ENCODE results near the gene GALNT16. TPM values are rescaled to one million over a fixed set of nuclear protein-coding genes. Genes with fewer than 3 reads are reported as not detected.
"Not testable (repeated sequence)": the region's sequence is repeated elsewhere in the genome, so short reads cannot be mapped to it uniquely, and the experiment has no call there.

GALNT16 gene
- not detected for total RNA-seq

DNA sequence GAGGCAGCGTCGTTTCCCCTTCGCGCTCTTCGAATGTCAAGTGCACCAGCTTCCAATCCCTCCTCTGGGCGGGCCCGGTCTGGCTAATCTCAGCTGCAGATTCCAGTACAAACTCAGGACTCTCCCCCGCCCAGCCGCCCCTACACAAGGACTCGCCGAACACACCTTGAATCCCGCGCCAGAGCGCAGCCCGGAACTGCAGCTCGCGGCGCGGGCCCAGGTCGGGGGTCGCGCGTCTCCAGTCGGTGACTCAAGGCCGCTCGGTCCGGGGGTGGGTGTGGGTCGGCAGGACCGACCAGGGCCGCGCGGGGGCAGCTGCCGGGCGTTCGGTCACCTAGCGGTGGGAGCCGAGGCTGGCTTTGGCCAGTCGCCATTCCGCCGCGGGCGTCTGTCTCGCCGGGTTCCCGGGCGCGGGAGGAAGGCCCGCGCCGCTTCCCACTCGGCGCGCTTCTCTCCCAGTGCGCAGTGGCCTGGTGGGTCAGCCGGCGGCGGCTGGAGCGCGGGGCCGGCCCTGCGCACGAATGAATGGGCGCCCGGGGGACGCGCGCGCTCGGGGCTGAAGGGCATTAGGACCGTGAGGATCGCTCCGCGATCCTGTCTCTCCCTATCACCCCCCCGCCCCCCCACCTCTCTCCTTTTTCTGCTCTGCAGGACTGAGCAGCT, at the start of gene GALNT16:
Gene GALNT16, plus strand, starts transcription at position 632 of the 663 bp plus-strand sequence. CDS start 133 bp downstream, outside the sequence.
- CTCF ChIA-PET = no interaction called here
- DNase-seq = no peak
- POLR2A ChIA-PET = no interaction called here

DNA sequence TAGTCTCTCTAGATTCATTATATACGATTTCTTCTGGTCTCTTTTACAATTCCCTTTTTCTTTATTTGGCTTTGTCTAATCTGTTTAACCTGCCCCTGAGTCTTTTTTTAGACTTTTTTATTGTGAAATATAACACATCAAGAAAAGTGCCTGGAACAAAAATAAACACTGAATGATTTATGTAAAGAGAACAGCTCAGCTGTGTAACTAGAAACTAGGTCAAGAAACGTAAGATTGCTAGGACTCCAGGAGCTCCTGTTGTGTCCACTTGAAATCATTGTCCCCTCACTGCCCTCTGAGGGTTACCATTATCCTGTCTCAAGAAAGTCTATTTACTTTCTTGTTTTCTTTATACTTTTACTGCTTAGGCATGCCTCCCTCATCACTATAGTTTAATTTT, 45.6 kb upstream of the GALNT16 start:
- no peaks in the 10 kb centered on the region for H3K27me3 Mint-ChIP-seq
- H3K4me1 Mint-ChIP-seq = peaks cover 2% of the 10 kb centered on the region
- H3K4me3 Mint-ChIP-seq = no peak overlapping the region
- no peak for DNase-seq
- POLR2A ChIA-PET = no interaction called here
- peaks cover 2% of the 10 kb centered on the region for H3K9me3 Mint-ChIP-seq
- peaks cover 10% of the 10 kb centered on the region for H3K36me3 Mint-ChIP-seq (ENCODE audit: low read depth)
- CTCF ChIA-PET = no interaction called here
- H3K27ac Mint-ChIP-seq = no peak overlapping the region

More for the DNA sequence above, at the start of gene GALNT16:
- H3K4me1 Mint-ChIP-seq = peaks cover 6% of the 10 kb centered on the region
- H3K9me3 Mint-ChIP-seq = no peaks in the 10 kb centered on the region
- no peak within 1 kb of the TSS for H3K27ac Mint-ChIP-seq
- H3K27me3 Mint-ChIP-seq = peaks cover 62% of the 10 kb centered on the region
- H3K4me3 Mint-ChIP-seq = peak within 1 kb of the TSS; percentile 47
- no peaks in the 10 kb centered on the region for H3K36me3 Mint-ChIP-seq (ENCODE audit: low read depth)

DNA sequence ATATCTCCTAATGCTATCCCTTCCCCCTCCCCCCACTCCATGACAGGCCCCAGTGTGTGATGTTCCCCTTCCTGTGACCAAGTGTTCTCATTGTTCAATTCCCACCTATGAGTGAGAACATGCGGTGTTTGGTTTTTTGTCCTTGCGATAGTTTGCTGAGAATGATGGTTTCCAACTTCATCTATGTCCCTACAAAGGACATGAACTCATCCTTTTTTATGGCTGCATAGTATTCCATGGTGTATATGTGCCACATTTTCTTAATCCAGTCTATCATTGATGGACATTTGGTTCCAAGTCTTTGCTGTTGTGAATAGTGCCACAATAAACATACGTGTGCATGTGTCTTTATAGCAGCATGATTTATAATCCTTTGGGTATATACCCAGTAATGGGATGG, 42.3 kb upstream of the GALNT16 start:
- H3K9me3 Mint-ChIP-seq, H3K4me3 Mint-ChIP-seq, H3K4me1 Mint-ChIP-seq, DNase-seq, POLR2A ChIA-PET, H3K27me3 Mint-ChIP-seq, H3K27ac Mint-ChIP-seq: not testable (repeated sequence)
- peaks cover 10% of the 10 kb centered on the region for H3K36me3 Mint-ChIP-seq (ENCODE audit: low read depth)
- CTCF ChIA-PET = interaction anchor here (0.6 kb wide), 1 partner anchor 355 kb away, joined by 4 read pairs; no protein-coding TSS in a partner anchor

DNA sequence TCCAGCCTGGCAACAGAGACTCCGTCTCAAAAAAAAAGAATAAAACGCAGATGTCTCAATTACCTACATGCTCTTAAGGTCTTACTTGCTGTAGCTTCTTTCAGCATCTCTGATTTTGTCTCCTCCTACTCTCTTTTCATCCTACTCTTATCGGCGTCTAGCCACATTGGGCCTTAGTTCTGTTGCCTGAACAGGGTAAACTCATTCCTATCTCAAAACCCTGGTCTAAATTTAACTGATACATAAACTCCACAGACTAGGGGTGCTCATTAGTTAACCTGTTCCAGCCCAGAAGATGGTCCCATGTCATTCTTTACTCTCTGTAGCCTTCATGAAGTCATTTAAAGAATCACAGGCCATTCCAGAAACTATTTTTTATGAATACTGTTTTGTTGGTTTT, 35.0 kb upstream of the GALNT16 start:
- Mint-ChIP-seq H3K9me3 (no peaks in the 10 kb centered on the region), H3K27ac (no peak overlapping the region), H3K36me3 (ENCODE audit: low read depth) (no peaks in the 10 kb centered on the region), H3K4me1 (no peaks in the 10 kb centered on the region), H3K27me3 (no peaks in the 10 kb centered on the region), H3K4me3 (no peak overlapping the region)
- CTCF ChIA-PET = no interaction called here
- DNase-seq = no peak
- POLR2A ChIA-PET = no interaction called here

DNA sequence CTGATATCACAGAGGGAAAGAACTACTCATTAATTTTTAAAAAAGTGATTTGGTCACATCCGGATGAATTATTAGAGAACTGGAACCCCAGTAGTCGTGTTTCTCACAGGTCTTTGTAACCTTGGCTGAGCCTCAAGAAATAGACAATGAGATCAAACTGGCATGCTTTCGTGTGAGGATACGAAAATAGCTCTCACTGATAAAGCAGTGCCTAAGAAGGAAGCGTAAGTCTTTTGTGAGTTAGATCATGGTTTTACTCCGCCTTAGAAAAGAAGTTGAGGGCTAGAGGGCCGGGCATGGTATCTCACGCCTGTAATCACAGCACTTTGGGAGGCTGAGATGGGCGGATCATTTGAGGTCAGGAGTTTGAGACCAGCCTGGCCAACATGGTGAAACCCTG, 33.8 kb upstream of the GALNT16 start:
- H3K4me1 Mint-ChIP-seq = no peaks in the 10 kb centered on the region
- H3K4me3 Mint-ChIP-seq = no peak overlapping the region
- no peaks in the 10 kb centered on the region for H3K9me3 Mint-ChIP-seq
- H3K36me3 Mint-ChIP-seq (ENCODE audit: low read depth) = no peaks in the 10 kb centered on the region
- no peak for DNase-seq
- H3K27me3 Mint-ChIP-seq = no peaks in the 10 kb centered on the region
- no peak overlapping the region for H3K27ac Mint-ChIP-seq
- CTCF ChIA-PET = no interaction called here
- POLR2A ChIA-PET = no interaction called here

DNA sequence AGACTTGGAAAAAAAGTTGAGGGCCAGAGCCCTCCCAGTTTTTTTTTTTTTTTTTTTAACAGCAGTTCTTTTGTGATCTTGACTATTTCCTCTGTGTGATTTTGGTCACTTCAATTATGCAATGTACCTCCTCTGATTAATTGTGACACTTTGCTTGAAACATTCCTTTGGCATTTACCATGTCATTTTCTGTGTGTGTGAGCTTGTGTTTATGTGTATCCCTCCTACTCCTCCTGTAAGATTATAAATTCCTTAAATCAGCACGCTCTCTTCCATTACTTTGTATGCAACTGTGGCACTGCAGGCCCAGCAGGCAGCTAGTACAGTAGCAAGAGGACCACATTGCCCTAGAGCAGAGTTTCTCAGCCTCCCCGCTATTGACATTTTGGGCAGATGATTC, 33.2 kb upstream of the GALNT16 start:
- no peak overlapping the region for H3K27ac Mint-ChIP-seq
- no peak overlapping the region for H3K4me3 Mint-ChIP-seq
- H3K27me3 Mint-ChIP-seq = no peaks in the 10 kb centered on the region
- H3K36me3 Mint-ChIP-seq (ENCODE audit: low read depth) = no peaks in the 10 kb centered on the region
- no peaks in the 10 kb centered on the region for H3K4me1 Mint-ChIP-seq
- CTCF ChIA-PET = no interaction called here
- POLR2A ChIA-PET = no interaction called here
- H3K9me3 Mint-ChIP-seq = no peaks in the 10 kb centered on the region
- DNase-seq = no peak

DNA sequence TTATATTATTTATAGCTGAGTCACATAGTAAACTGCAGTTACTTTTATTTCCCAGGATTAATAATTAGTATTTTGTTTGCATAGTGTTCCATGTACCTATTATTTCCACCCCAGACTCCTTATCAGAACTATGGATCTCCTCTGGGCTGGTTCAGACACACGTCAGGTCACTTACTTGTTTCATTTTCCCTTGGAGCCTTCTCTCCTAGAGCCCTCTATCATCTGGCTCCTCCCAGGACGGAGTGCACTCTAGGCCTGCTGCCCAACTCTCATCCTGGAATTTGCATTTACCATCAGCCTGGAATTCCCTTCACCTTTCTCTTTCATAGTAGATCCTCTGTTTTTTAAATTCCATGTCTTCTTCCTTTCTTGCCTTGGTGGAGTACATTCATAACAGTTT, 28.5 kb upstream of the GALNT16 start:
- Mint-ChIP-seq H3K4me1 (no peaks in the 10 kb centered on the region), H3K36me3 (ENCODE audit: low read depth) (no peaks in the 10 kb centered on the region), H3K27me3 (no peaks in the 10 kb centered on the region), H3K4me3 (no peak overlapping the region), H3K9me3 (no peaks in the 10 kb centered on the region), H3K27ac (no peak overlapping the region)
- no peak for DNase-seq
- CTCF ChIA-PET = no interaction called here
- POLR2A ChIA-PET = no interaction called here

DNA sequence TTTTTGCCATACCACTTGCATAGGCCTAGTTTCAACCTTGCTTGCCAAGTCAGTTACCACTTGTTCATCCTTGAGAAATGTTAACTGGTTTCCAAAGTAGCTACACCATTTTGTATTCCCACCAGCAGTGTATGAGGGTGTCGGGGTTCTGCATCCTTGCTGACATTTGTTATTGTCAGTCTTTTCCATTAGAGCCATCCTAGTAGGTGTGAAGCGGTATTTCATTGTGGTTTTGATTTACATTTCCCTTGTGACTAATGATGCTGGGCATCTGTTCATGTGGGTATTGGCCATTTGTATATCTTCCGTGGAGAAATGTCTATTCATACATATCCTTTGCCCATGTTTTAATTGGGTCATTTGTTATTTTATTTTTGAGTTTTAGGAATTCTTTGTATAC, 27.6 kb upstream of the GALNT16 start:
- Mint-ChIP-seq H3K27me3 (no peaks in the 10 kb centered on the region), H3K4me1 (no peaks in the 10 kb centered on the region), H3K4me3 (no peak overlapping the region), H3K27ac (no peak overlapping the region), H3K9me3 (no peaks in the 10 kb centered on the region), H3K36me3 (ENCODE audit: low read depth) (no peaks in the 10 kb centered on the region)
- no peak for DNase-seq
- ChIA-PET POLR2A (no interaction called here), CTCF (interaction anchor here (0.9 kb wide), 1 partner anchor 53 kb away, joined by 6 read pairs; no protein-coding TSS in a partner anchor)

DNA sequence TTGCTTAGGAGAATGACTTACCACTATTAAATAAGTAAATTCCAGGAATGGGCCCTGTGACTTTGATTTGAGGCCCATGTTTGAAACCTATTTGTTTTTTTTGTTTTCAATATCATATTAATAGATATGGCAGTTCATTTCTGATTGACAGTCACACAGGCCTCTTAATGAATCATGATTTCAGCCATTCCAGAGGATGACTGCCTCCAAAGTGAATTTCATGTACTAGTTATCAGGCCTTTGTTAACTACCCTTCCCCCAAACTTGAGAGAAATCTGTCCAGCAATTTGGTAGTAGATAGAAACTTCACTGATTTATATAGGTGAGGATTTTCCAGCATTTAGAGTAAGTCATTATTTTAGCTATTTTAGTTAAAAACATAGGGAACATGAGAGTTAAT, 25.9 kb upstream of the GALNT16 start:
- ChIA-PET CTCF (no interaction called here), POLR2A (no interaction called here)
- Mint-ChIP-seq H3K27ac (no peak overlapping the region), H3K9me3 (no peaks in the 10 kb centered on the region), H3K4me1 (no peaks in the 10 kb centered on the region), H3K36me3 (ENCODE audit: low read depth) (no peaks in the 10 kb centered on the region), H3K27me3 (no peaks in the 10 kb centered on the region), H3K4me3 (no peak overlapping the region)
- DNase-seq = no peak

DNA sequence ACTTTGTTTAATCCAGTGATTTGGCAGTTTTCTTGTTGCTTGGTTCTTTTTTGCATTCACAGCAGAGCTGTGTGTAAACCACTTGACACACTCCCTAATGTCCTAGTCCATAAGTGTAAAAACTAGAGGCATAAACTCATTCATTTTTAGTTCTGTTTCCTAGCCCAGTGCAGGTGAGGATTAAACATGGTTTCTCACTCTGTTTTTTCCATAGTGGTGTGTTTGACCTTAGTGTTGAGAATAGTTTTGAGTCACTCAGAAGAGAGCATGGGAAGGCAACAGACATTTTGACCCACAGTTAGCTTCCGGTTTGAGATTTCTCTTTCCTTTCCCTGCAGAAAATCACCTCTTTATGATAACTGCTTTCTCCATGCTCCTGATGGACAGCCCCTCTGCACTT, 24.2 kb upstream of the GALNT16 start:
- H3K27me3 Mint-ChIP-seq = no peaks in the 10 kb centered on the region
- no peak overlapping the region for H3K27ac Mint-ChIP-seq
- no peaks in the 10 kb centered on the region for H3K36me3 Mint-ChIP-seq (ENCODE audit: low read depth)
- CTCF ChIA-PET = no interaction called here
- H3K9me3 Mint-ChIP-seq = no peaks in the 10 kb centered on the region
- DNase-seq = no peak
- H3K4me1 Mint-ChIP-seq = no peaks in the 10 kb centered on the region
- H3K4me3 Mint-ChIP-seq = no peak overlapping the region
- POLR2A ChIA-PET = no interaction called here

DNA sequence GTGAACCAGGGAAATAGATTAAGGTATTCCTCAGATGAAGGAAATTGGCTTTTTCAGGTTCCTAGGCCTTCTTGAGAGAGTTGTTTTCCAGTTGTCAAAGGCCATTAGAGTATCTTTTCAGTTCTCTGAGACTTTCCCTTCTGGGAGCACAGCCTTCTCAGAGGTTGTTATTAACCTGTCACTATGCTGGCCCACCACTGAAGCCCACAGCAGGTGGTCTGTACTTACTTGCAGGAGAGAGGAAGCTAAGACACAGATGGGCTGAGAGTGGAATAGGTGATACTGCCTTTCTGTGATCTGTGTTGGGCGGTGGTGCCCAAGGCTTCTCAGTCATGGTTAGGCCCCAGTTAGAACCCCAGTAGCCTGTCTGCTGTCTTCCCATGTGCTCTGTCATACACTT, 22.8 kb upstream of the GALNT16 start:
- POLR2A ChIA-PET = no interaction called here
- Mint-ChIP-seq H3K36me3 (ENCODE audit: low read depth) (no peaks in the 10 kb centered on the region), H3K4me1 (no peaks in the 10 kb centered on the region)

DNA sequence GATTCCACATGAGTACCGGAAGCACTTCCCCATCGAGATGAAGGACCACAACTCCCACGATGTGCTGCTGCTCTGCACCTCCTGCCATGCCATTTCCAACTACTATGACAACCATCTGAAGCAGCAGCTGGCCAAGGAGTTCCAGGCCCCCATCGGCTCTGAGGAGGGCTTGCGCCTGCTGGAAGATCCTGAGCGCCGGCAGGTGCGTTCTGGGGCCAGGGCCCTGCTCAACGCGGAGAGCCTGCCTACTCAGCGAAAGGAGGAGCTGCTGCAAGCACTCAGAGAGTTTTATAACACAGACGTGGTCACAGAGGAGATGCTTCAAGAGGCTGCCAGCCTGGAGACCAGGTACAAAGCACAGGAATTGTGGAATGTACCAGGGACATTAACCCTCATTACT, 22.4 kb upstream of the GALNT16 start:
- H3K36me3 Mint-ChIP-seq (ENCODE audit: low read depth) = no peaks in the 10 kb centered on the region
- H3K27me3 Mint-ChIP-seq = no peaks in the 10 kb centered on the region
- no peak overlapping the region for H3K4me3 Mint-ChIP-seq
- no peak overlapping the region for H3K27ac Mint-ChIP-seq
- no peak for DNase-seq
- CTCF ChIA-PET = interaction anchor here (1.3 kb wide), 1 partner anchor 490 kb away, joined by 3 read pairs; no protein-coding TSS in a partner anchor
- H3K9me3 Mint-ChIP-seq = no peaks in the 10 kb centered on the region
- POLR2A ChIA-PET = no interaction called here
- H3K4me1 Mint-ChIP-seq = no peaks in the 10 kb centered on the region

More for the DNA sequence above, 22.8 kb upstream of the GALNT16 start:
- no peaks in the 10 kb centered on the region for H3K27me3 Mint-ChIP-seq
- no peaks in the 10 kb centered on the region for H3K9me3 Mint-ChIP-seq
- no peak overlapping the region for H3K4me3 Mint-ChIP-seq
- no peak for DNase-seq
- CTCF ChIA-PET = no interaction called here
- no peak overlapping the region for H3K27ac Mint-ChIP-seq

DNA sequence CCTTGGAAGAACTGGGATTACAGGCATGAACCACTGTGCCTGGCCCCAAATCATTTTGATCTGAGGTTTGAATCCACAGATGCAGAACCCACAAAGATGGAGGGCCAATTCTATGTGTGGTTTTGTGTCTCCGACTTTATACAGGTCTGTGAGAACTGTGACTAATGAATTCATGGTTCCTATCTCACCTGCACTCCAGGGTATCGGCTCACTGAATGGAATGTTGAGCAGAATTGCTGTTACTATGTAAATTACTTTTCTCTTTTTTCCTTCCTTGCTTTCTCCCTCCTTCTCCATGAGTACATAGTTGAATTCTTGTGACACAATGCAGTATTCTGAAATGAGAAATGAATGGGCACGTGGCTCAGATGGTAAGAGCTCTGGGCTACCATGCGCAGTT, 21.1 kb upstream of the GALNT16 start:
- POLR2A ChIA-PET = no interaction called here
- H3K4me3 Mint-ChIP-seq = no peak overlapping the region

DNA sequence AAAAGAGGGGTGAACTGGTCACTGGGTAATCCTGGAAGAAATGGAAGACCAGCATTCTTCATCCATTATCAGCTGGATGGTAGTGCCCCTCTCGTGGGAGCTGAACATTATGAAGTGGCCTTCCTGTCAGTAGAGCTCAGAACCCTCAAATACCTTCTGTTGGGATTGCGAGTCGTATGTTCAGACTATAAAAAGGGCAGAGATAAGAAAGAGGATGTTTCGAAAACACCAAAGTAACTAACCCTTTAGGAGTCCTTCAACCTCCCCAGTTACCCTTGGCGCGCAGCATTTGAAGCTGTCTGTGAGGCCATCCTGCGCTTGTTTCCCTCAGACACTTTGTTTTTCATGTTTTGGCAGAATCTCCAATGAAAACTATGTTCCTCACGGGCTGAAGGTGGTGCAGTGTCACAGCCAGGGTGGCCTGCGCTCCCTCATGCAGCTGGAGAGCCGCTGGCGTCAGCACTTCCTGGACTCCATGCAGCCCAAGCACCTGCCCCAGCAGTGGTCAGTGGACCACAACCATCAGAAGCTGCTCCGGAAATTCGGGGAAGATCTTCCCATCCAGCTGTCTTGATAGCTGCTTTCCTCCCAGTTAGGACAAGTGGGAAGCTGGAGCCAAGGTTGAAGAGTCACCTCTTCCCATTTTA, 19.3 kb upstream of the GALNT16 start:
- H3K9me3 Mint-ChIP-seq = no peaks in the 10 kb centered on the region
- DNase-seq = no peak
- H3K27me3 Mint-ChIP-seq = no peaks in the 10 kb centered on the region

More for the DNA sequence above, 21.1 kb upstream of the GALNT16 start:
- Mint-ChIP-seq H3K36me3 (ENCODE audit: low read depth) (no peaks in the 10 kb centered on the region), H3K27ac (no peak overlapping the region), H3K9me3 (no peaks in the 10 kb centered on the region), H3K4me1 (no peaks in the 10 kb centered on the region), H3K27me3 (no peaks in the 10 kb centered on the region)
- DNase-seq = no peak
- CTCF ChIA-PET = interaction anchor here (1.3 kb wide), 1 partner anchor 488 kb away, joined by 3 read pairs; no protein-coding TSS in a partner anchor

More for the DNA sequence above, 19.3 kb upstream of the GALNT16 start:
- CTCF ChIA-PET = interaction anchor here (0.9 kb wide), 1 partner anchor 219 kb away, joined by 5 read pairs; no protein-coding TSS in a partner anchor
- Mint-ChIP-seq H3K4me1 (no peaks in the 10 kb centered on the region), H3K36me3 (ENCODE audit: low read depth) (no peaks in the 10 kb centered on the region), H3K4me3 (no peak overlapping the region), H3K27ac (no peak overlapping the region)
- POLR2A ChIA-PET = no interaction called here
